Measurements from ENCODE around the gene AMN1. TPM values are rescaled to one million over a fixed set of nuclear protein-coding genes. Genes with fewer than 3 reads are reported as not detected.
A peak's percentile ranks its signal among the peaks of the same experiment; 100 is the strongest.
"Not testable (repeated sequence)": the region's sequence is repeated elsewhere in the genome, so short reads cannot be mapped to it uniquely, and the experiment has no call there.

AMN1 gene
- total RNA-seq, 4 donors from 2014 or later: 5.7 to 10.5 (median 8.7) TPM; not detected in 1

GRCh38 chr12:31740628-31741027 lies 11.8 kb upstream of the AMN1 start:
- Histone ChIP-seq H3K4me1 (peaks cover 3 to 25% (median 9%) of the 10 kb centered on the region in 4 donors), H3K27ac (no peak overlapping the region), H3K9me3 (no peaks in the 10 kb centered on the region), H3K4me3 (no peak overlapping the region), H3K36me3 (no peaks in the 10 kb centered on the region), H3K27me3 (no peaks in the 10 kb centered on the region)
- in situ Hi-C loops (cut with MboI; ENCODE audit: low pct_ligation_motif_present in 1 of 4, low pct_unique_long_range_greater_than_20kb in 1 of 4, low sequenced_read_pairs in 3 of 4): no loop called here
- TF ChIP-seq EP300 (IDR thresholded peaks at IDR 0.05; ENCODE audit: low read depth) (no peak), POLR2A (IDR thresholded peaks at IDR 0.05) (no peak), POLR2AphosphoS5 (IDR thresholded peaks at IDR 0.05) (no peak)
- TF ChIP-seq, protein P1, sequence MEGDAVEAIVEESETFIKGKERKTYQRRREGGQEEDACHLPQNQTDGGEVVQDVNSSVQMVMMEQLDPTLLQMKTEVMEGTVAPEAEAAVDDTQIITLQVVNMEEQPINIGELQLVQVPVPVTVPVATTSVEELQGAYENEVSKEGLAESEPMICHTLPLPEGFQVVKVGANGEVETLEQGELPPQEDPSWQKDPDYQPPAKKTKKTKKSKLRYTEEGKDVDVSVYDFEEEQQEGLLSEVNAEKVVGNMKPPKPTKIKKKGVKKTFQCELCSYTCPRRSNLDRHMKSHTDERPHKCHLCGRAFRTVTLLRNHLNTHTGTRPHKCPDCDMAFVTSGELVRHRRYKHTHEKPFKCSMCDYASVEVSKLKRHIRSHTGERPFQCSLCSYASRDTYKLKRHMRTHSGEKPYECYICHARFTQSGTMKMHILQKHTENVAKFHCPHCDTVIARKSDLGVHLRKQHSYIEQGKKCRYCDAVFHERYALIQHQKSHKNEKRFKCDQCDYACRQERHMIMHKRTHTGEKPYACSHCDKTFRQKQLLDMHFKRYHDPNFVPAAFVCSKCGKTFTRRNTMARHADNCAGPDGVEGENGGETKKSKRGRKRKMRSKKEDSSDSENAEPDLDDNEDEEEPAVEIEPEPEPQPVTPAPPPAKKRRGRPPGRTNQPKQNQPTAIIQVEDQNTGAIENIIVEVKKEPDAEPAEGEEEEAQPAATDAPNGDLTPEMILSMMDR (IDR thresholded peaks at IDR 0.05): no peak
- no peak for DNase-seq
- WGBS, 2 donors (ENCODE audit: low coverage in 1 of 2): 54 to 63% methylated on average over 3 of the region's 3 CpGs
- intact Hi-C loops (cut with DNase I; ENCODE audit: low total_unique reads): no loop called here

GRCh38 chr12:31737763-31738162 lies 8.9 kb upstream of the AMN1 start:
- TF ChIP-seq POLR2AphosphoS5 (IDR thresholded peaks at IDR 0.05) (no peak), EP300 (IDR thresholded peaks at IDR 0.05; ENCODE audit: low read depth) (no peak), POLR2A (IDR thresholded peaks at IDR 0.05) (no peak)
- TF ChIP-seq, protein P1 (IDR thresholded peaks at IDR 0.05): no peak
- in situ Hi-C loops (cut with MboI; ENCODE audit: low pct_ligation_motif_present in 1 of 4, low pct_unique_long_range_greater_than_20kb in 1 of 4, low sequenced_read_pairs in 3 of 4): no loop called here
- 70 to 78% methylated on average over 2 of the region's 2 CpGs for WGBS, 2 donors (ENCODE audit: low coverage in 1 of 2)
- peaks cover 0 to 11% (median under 1%) of the 10 kb centered on the region in 4 donors for H3K4me1 ChIP-seq
- H3K27ac ChIP-seq: no peak overlapping the region
- H3K36me3 ChIP-seq: no peaks in the 10 kb centered on the region
- no peak overlapping the region for H3K4me3 ChIP-seq
- H3K9me3 ChIP-seq: no peaks in the 10 kb centered on the region
- no peak for DNase-seq
- no peaks in the 10 kb centered on the region for H3K27me3 ChIP-seq
- intact Hi-C loops (cut with DNase I; ENCODE audit: low total_unique reads): loop anchor here (10.0 kb wide), 1 partner anchor 217 kb away; the partner anchor contains the start of gene RESF1

DNA sequence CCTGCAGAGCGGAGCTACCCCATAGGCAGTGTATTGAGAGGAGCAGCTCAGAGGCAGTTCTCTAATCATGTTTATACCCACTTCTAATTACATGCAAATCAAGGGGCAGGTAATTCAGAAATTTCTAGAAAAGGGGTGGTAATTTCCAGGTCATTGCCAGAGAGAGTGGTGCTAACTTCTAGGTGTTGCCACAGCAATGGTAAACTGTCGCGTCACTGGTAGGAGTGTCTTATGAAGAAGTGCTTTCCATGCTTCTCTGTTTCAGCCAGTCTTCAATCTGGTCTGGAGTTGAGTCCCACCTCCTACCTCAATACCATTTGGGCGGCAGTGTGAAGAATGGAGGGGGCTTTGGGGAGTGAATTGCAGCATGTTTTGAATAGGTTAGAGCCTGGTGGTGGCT lies 8.5 kb upstream of the AMN1 start:
- H3K4me1 ChIP-seq: peaks cover 0 to 15% (median 2%) of the 10 kb centered on the region in 4 donors
- no peaks in the 10 kb centered on the region for H3K36me3 ChIP-seq
- no peaks in the 10 kb centered on the region for H3K27me3 ChIP-seq
- no peak overlapping the region for H3K27ac ChIP-seq
- TF ChIP-seq POLR2A (IDR thresholded peaks at IDR 0.05) (no peak), POLR2AphosphoS5 (IDR thresholded peaks at IDR 0.05) (no peak), EP300 (IDR thresholded peaks at IDR 0.05; ENCODE audit: low read depth) (no peak)
- TF ChIP-seq, protein P1 (IDR thresholded peaks at IDR 0.05): no peak
- 73% methylated on average over 4 of the region's 4 CpGs; no CpG with 5 or more reads in 1 of the 2 donors for WGBS, 2 donors (ENCODE audit: low coverage in 1 of 2)
- no peak for DNase-seq
- in situ Hi-C loops (cut with MboI; ENCODE audit: low pct_ligation_motif_present in 1 of 4, low pct_unique_long_range_greater_than_20kb in 1 of 4, low sequenced_read_pairs in 3 of 4): no loop called here
- no peaks in the 10 kb centered on the region for H3K9me3 ChIP-seq
- intact Hi-C loops (cut with DNase I; ENCODE audit: low total_unique reads): loop anchor here (10.0 kb wide), 1 partner anchor 217 kb away; the partner anchor contains the start of gene RESF1
- H3K4me3 ChIP-seq: no peak overlapping the region

DNA sequence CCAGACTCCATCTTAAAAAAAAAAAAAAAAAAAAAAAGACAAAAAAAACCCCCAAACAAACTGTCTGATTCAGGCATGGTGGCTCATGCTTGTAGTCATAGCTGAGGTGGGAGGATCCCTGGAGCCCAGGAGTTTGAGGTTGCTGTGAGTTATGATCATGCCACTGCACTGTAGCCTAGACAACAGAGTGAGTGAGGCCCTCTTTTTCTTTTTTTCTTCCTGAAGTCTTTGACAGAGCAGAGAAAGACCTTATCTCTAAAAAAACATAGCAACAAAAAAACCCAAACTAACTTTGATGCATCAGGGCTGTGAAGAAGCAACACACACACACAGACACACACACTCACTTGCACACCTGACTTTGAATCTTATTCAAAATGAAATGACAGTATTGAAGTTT lies 7.7 kb upstream of the AMN1 start:
- no peaks in the 10 kb centered on the region for H3K36me3 ChIP-seq
- no peak for TF ChIP-seq EP300 (IDR thresholded peaks at IDR 0.05; ENCODE audit: low read depth)
- H3K9me3 ChIP-seq: no peaks in the 10 kb centered on the region
- peaks cover 0 to 19% (median 6%) of the 10 kb centered on the region in 4 donors for H3K4me1 ChIP-seq
- intact Hi-C loops (cut with DNase I; ENCODE audit: low total_unique reads): loop anchor here (10.0 kb wide), 1 partner anchor 218 kb away; the partner anchor contains the start of gene RESF1
- in situ Hi-C loops (cut with MboI; ENCODE audit: low pct_ligation_motif_present in 1 of 4, low pct_unique_long_range_greater_than_20kb in 1 of 4, low sequenced_read_pairs in 3 of 4): no loop called here
- no peak overlapping the region for H3K4me3 ChIP-seq
- no peaks in the 10 kb centered on the region for H3K27me3 ChIP-seq
- DNase-seq: no peak
- no peak overlapping the region for H3K27ac ChIP-seq

GRCh38 chr12:31733549-31734432 lies 5.0 kb upstream of the AMN1 start:
- H3K27me3 ChIP-seq; H3K9me3 ChIP-seq; H3K4me3 ChIP-seq; DNase-seq; H3K36me3 ChIP-seq; in situ Hi-C loops (cut with MboI; ENCODE audit: low pct_ligation_motif_present in 1 of 4, low pct_unique_long_range_greater_than_20kb in 1 of 4, low sequenced_read_pairs in 3 of 4): not testable (repeated sequence)
- WGBS, 2 donors (ENCODE audit: low coverage in 1 of 2): 82 to 83% methylated on average over 4 to 15 of the region's 15 CpGs
- Histone ChIP-seq H3K27ac (peak overlapping the region; percentile 15 to 65 (median 56)), H3K4me1 (peaks cover 0 to 19% (median 14%) of the 10 kb centered on the region in 4 donors)
- intact Hi-C loops (cut with DNase I; ENCODE audit: low total_unique reads): loop anchor here (10.0 kb wide), 1 partner anchor 221 kb away; the partner anchor contains the start of gene RESF1

Data from transverse colon (tissue), 4 donors.